ENCODE measurements around the gene SNX9. TPM values are rescaled to one million over a fixed set of nuclear protein-coding genes. Genes with fewer than 3 reads are reported as not detected.

SNX9 gene
- total and polyA plus RNA-seq, 2 of the 8 experiments (the other 6 are each of a cell fraction or from before 2014, with no cell fraction given) = 11.8 to 23.2 TPM

DNA sequence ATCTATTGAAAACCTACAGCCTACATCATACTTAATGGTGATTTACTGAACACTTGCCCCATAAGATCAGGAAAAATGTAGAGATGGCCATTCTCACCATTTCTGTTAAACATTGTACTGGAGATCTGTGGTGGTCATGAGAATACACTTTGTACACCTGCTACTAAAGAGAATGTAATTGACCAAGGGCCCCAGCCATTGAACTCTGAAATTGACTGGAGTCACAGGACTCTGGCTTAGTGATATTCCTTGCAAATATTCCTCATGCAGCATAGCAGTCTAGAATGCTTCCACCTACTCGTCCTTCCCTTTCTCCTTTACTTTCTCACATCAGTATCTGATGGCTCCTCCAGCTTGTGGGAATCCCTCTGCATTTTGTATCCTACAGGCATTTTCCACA is 37.4 kb upstream of the SNX9 start:
- FAIRE-seq = no peak
- H4K8ac ChIP-seq (ENCODE audit: extremely low read depth, insufficient read depth, low read length) = no peak overlapping the region
- H3K27ac ChIP-seq (ENCODE audit: low read depth, low read length) = no peak overlapping the region
- no peak overlapping the region for H2AK5ac ChIP-seq (ENCODE audit: low read depth, low read length)
- H3K23ac ChIP-seq (ENCODE audit: insufficient read length) = no peak overlapping the region
- H3K36me3 ChIP-seq (ENCODE audit: control insufficient read depth in 2 of 4, insufficient read depth in 4 of 4, low read length in 3 of 4) = no peaks in the 10 kb centered on the region
- H3K79me2 ChIP-seq (ENCODE audit: control insufficient read depth in 1 of 2, insufficient read depth in 2 of 2, low read length in 2 of 2) = no peaks in the 10 kb centered on the region
- no peak overlapping the region for H3K18ac ChIP-seq (ENCODE audit: extremely low read depth, low read length)
- no peaks in the 10 kb centered on the region for H4K20me1 ChIP-seq (replicated peaks in 1 of 2; ENCODE audit: control insufficient read depth in 1 of 2, insufficient read depth in 2 of 2, low read length in 2 of 2)
- peaks cover 0 to 2% (median 0%) of the 10 kb centered on the region in 4 experiments; a peak in 1 of 7 replicates for H3K4me1 ChIP-seq (replicated peaks in 1 of 4; ENCODE audit: control insufficient read depth in 3 of 4, insufficient read depth in 4 of 4, low read length in 3 of 4)
- no peak overlapping the region for H2AFZ ChIP-seq (ENCODE audit: low read length)
- H4K5ac ChIP-seq (ENCODE audit: insufficient read length, low read depth, low read length) = no peak overlapping the region
- H3K9ac ChIP-seq (replicated peaks in 1 of 4; ENCODE audit: extremely low read depth in 1 of 4, low read depth in 3 of 4, low read length in 3 of 4) = no peak overlapping the region
- H2BK5ac ChIP-seq (ENCODE audit: low read depth, low read length) = no peak overlapping the region
- no peak overlapping the region for H3K56ac ChIP-seq (replicated peaks; ENCODE audit: insufficient read length, low read depth, low read length)
- ChIA-PET CTCF (ENCODE audit: partially characterized antibody) (no interaction called here), POLR2A (ENCODE audit: partially characterized antibody) (no interaction called here)
- DNase-seq (ENCODE audit: low read depth in 1 of 2, low spot score in 2 of 2) = no peak
- WGBS, 2 experiments (ENCODE audit: extremely low coverage in 1 of 2, insufficient coverage in 1 of 2, insufficient read length in 1 of 2, insufficient replicate concordance in 2 of 2, low coverage in 1 of 2, low lambda C conversion rate in 2 of 2, missing lambda C conversion rate in 1 of 2) = 89% methylated on average over 1 of the region's 1 CpG; no CpG with 5 or more reads in 1 of the 2 experiments
- H4K91ac ChIP-seq (replicated peaks; ENCODE audit: insufficient read length, low read length) = no peak overlapping the region
- no peaks in the 10 kb centered on the region for H3K23me2 ChIP-seq (ENCODE audit: low read depth, low read length)
- TF ChIP-seq, protein P1, sequence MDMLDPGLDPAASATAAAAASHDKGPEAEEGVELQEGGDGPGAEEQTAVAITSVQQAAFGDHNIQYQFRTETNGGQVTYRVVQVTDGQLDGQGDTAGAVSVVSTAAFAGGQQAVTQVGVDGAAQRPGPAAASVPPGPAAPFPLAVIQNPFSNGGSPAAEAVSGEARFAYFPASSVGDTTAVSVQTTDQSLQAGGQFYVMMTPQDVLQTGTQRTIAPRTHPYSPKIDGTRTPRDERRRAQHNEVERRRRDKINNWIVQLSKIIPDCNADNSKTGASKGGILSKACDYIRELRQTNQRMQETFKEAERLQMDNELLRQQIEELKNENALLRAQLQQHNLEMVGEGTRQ (IDR thresholded peaks at IDR 0.05; ENCODE audit: low read length) = no peak
- TF ChIP-seq, protein P2, sequence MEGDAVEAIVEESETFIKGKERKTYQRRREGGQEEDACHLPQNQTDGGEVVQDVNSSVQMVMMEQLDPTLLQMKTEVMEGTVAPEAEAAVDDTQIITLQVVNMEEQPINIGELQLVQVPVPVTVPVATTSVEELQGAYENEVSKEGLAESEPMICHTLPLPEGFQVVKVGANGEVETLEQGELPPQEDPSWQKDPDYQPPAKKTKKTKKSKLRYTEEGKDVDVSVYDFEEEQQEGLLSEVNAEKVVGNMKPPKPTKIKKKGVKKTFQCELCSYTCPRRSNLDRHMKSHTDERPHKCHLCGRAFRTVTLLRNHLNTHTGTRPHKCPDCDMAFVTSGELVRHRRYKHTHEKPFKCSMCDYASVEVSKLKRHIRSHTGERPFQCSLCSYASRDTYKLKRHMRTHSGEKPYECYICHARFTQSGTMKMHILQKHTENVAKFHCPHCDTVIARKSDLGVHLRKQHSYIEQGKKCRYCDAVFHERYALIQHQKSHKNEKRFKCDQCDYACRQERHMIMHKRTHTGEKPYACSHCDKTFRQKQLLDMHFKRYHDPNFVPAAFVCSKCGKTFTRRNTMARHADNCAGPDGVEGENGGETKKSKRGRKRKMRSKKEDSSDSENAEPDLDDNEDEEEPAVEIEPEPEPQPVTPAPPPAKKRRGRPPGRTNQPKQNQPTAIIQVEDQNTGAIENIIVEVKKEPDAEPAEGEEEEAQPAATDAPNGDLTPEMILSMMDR (IDR thresholded peaks at IDR 0.05; ENCODE audit: control extremely low read depth in 1 of 3, insufficient read depth in 1 of 3, low read depth in 1 of 3, low read length in 3 of 3) = no peak
- TF ChIP-seq POU5F1 (IDR thresholded peaks at IDR 0.05; ENCODE audit: low read depth, low read length) (no peak), SAP30 (IDR thresholded peaks at IDR 0.05; ENCODE audit: insufficient read depth, insufficient replicate concordance, low read length) (no peak), EZH2 (IDR thresholded peaks at IDR 0.05; ENCODE audit: low read depth, low read length, severe bottlenecking) (no peak)
- no peak overlapping the region for H3K4me3 ChIP-seq (ENCODE audit: extremely low read depth in 1 of 4, insufficient read depth in 2 of 4, low read depth in 3 of 4, low read length in 4 of 4)
- no peak overlapping the region for H3K14ac ChIP-seq (ENCODE audit: insufficient read length)
- no peak overlapping the region for H2BK120ac ChIP-seq (replicated peaks; ENCODE audit: low read depth, low read length)
- H3K79me1 ChIP-seq (ENCODE audit: low read depth, low read length) = no peaks in the 10 kb centered on the region
- no peak overlapping the region for H2BK12ac ChIP-seq (ENCODE audit: low read depth, low read length)
- H3K27me3 ChIP-seq (replicated peaks in 1 of 4; ENCODE audit: control insufficient read depth in 3 of 4, extremely low read depth in 1 of 4, insufficient read depth in 3 of 4, low read length in 3 of 4) = no peaks in the 10 kb centered on the region
- H3K9me3 ChIP-seq (ENCODE audit: insufficient read depth in 2 of 2, low read depth in 1 of 2, low read length in 1 of 2) = peaks cover 0 to 4% of the 10 kb centered on the region in 2 experiments; a peak in 1 of 4 replicates
- H2BK20ac ChIP-seq (ENCODE audit: low read length) = no peak overlapping the region
- no peak overlapping the region for H3K4me2 ChIP-seq (ENCODE audit: insufficient read depth in 1 of 2, low read depth in 2 of 2, low read length in 2 of 2)
- H2BK15ac ChIP-seq (ENCODE audit: low read length) = no peak overlapping the region; the same call in 1 of the 2 replicates
- H3K4ac ChIP-seq (replicated peaks; ENCODE audit: insufficient read length, low read depth, low read length) = no peak overlapping the region

Measured in H1 (cell line).